NCI-H1105 treated with DMSO at 0.1 percent for 48 hours (cell line): ENCODE measurements around the gene ETV3.
"Not testable (repeated sequence)": the region's sequence is repeated elsewhere in the genome, so short reads cannot be mapped to it uniquely, and the experiment has no call there.

Experiments
- DNase-seq: peaks from one replicate; lab custom pipeline; 2025; lab: John Stamatoyannopoulos, UW

Gene ETV3

DNA sequence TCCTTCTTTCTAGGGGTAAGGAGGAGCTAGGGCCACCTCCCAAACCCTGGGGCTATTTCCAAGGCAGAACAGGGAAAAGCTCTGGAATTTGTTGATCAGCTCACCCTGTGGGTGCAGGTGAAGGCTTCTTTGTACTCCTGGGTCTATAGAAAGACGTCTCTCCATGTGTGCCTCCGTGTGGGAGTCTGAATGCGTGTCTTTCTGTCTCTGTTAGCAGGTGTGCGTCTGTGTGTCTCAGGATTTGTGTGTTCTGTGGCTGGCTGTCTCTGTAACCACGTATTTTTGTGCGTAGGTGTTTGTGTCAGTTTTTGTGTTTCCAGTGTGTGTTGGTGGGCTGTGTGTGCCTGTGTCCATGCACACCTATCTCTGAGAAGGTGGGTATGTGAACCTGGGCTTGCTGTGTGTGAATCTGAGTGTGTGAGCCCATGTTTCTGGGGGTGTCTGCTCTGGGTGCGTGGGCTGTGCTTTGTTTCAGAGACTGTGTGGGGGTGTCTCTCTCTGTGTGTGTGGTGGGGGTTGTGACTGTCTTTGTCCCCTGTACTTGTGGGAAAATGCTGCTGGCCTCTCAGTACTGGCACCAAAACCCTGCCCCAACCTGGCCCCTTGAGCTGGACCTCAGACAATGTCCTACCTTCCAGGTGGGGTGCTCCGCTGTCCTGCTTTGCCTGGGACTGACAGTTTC, 25.9 kb downstream of the ETV3 start:
- DNase-seq: no peak

- no peak for DNase-seq
These were observed 26.6 kb downstream of the ETV3 start for GRCh38 chr1:157111396-157112165.

- DNase-seq: no peak
These were observed 27.5 kb downstream of the ETV3 start for GRCh38 chr1:157110686-157111085.

DNA sequence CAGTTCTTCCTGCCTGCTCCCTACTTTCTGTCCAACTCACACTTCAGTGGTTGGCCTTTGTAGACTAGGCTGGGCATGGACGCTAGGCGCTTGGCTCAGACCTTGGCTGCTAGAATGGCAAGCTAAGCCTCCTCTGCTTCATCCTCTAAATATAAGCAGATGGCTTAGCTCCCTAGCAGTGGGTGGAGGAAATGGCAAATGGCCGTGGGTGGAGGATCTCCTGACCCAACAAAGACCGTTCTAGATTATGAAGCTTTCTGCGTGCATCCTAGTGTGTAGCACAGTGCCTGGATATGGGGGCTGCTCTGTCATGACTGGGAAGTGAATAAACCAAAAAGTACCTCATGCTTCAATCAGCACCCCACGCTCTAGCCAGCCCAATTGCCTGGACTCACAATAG, 28.2 kb downstream of the ETV3 start:
- DNase-seq: no peak

DNA sequence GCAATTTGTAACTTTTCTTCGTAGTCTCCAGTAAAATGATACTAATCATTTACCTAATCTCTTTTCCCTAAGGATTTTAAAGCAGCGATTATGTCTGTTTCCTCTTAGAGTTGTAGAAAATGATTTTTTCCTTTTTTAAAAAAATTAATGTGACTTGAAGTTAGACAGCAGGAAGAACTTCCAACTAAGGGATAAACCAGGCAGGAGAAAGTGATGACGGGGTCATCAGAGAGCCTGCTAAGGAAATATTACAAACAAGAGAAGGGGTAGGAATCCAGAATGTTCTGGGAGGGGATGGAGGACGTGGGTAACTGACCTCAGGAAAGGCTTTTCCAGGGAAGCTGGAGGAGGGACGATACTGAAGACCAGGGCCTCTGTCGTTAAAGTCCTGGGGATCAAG, 29.7 kb downstream of the ETV3 start:
- DNase-seq: no peak

GRCh38 chr1:157107702-157108101, 30.5 kb downstream of the ETV3 start:
- no peak for DNase-seq

DNA sequence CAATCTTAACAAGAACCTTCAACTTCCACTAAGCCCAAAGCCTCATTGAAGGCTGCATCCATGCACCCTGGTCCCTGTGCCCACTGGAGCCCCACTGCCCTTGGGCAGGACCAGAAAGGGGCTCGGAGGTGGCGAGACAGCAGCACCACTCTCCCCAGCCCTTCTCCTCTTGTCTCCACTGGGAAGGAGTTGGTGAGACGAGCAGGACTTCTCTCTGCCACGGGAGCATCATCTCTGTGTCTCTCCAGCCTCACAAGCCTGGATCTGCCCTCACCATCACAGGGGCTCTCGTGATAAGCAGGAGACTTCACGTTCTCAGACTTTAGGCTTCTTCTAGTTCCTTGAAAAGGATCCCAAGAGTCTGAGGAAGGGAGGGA, 31.4 kb downstream of the ETV3 start:
- DNase-seq: no peak

- no peak for DNase-seq
These were observed 32.0 kb downstream of the ETV3 start for GRCh38 chr1:157105988-157106812.

- no peak for DNase-seq
These were observed 32.8 kb downstream of the ETV3 start for GRCh38 chr1:157105298-157105987.

- DNase-seq: no peak
These were observed 33.4 kb downstream of the ETV3 start for GRCh38 chr1:157104598-157105293.

- DNase-seq: no peak
These were observed 34.9 kb downstream of the ETV3 start for GRCh38 chr1:157103268-157103667.

GRCh38 chr1:157101149-157101548, 37.0 kb downstream of the ETV3 start:
- no peak for DNase-seq

DNA sequence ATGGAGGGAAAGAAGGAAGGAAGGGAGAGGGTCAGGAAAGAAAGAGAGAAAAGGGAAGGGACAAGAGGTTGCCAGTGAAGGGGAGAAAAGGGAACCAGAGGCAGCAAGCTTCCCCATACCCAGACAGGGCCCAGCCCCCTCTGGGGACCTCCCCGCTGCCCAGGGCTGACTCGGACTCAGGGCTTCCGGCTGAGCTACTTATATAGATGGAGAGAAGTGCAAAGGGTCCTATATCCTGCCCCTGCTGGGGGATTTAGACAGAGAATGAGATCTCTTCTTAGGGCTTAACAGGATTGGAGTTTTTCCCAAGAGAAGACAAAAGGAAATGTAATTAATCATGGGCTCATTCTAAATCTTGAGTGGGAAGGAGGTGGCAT, 38.6 kb downstream of the ETV3 start, which contains the start of gene ETV3L:
TSS of gene ETV3L (minus strand) at position 176 of the 377 bp plus-strand sequence. CDS start 285 bp downstream, outside the sequence.
- DNase-seq: no peak

DNA sequence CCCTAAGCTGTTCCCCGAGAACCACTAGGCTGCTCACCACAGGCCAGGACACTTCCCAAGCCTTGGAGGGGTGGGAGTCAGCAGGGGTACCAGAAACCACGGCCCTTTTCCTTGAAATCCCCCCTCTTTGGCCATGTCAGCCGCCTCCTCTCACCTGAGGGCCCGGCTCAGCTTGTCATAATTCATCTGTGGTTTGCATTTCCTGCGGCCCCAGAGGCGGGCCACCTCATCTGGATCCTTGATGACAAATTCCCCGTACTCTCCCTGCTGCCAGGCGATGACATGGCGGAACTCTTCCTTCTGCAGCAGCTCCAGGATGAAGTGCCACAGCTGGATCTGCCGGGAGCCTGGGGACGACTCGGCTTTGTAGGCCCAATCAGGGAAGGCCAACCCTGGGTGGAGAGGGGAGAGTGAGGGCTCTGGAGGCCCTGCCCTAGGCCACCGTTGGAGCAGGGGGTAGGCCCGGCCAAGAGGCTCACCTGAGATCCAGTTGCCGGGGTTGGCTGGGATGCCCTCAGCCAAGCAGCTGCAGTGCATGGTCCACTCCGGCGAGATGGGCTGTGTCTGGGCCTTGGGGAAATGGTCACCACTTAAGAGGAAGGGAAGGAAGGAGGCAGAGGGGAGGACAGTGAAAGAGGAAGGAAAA, 39.1 kb downstream of the ETV3 start:
- not testable (repeated sequence) for DNase-seq

- DNase-seq: no peak
These were observed 39.7 kb downstream of the ETV3 start for GRCh38 chr1:157098519-157098918.

GRCh38 chr1:157097692-157098091, 40.5 kb downstream of the ETV3 start:
- no peak for DNase-seq

GRCh38 chr1:157096881-157097280, 41.3 kb downstream of the ETV3 start:
- DNase-seq: no peak

- DNase-seq: no peak
These were observed 42.6 kb downstream of the ETV3 start for GRCh38 chr1:157095551-157095950.

DNA sequence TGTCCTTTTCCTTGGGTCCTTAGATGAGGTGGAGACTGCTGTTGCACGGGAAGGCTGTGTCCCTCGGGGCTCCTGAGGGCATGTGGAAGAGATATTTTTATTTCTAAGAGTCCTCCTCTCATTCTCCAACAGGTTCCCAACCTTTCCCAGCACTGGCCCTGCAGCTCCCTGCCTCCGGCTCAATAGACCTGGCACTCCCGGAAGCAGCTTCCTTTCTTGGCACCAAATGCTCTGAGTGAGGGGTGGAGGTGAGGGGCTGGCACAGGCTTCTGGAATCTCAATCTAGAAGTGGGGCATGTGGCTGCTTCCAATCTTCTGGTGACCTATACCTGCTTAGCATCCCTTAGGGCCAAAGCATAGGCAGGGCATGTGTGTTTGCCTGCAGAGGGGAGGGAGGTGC, 43.1 kb downstream of the ETV3 start:
- DNase-seq: no peak

- DNase-seq: no peak
These were observed 45.4 kb downstream of the ETV3 start for GRCh38 chr1:157092831-157093230.

DNA sequence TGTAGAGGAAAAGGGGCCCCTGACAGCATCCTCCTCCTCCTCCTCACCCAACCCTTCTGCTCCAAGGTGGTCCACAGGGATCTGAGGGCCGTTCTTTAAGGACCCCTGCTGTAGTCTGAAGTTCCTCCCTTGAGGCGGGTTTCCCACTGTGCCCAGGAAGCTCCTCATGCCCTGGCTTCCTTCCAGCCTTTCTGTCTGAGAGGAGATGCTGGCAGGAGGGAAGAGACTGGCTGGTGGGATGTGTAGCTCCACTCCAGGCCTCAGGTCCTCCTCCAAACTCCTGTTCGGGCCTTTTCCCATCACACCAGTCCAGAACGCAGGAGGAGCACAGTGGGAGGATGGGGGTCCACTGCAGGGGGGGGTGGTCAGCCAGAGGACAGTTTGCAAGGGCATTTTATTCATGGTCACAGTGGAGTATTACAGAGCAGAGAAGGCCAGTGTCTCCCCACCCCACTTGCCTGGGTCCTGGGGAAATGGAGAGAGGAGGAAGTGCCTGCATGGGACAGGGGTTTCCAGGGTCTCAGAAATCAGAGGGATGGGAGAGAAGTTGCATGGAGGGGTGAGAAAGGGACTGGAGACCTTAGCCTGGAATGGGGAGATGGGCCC, 46.4 kb downstream of the ETV3 start:
- DNase-seq: no peak
